Coronary artery (tissue), 2 donors: ENCODE results near the gene TNNT3.

ENCODE experiments used
- DNase-seq: peaks from one replicate; pipeline ENCODE4 v3.0.0-alpha.2; 2017; ENCODE audit warnings: low spot score
- H3K27ac ChIP-seq, 2 donors: fragments of 200-600 bp; sonication (generic); one replicate each; pipeline ENCODE4 v1.5.1; 2016 to 2019
- H3K4me3 ChIP-seq: fragments of 200-600 bp; sonication (generic); 2 replicates; pipeline ENCODE4 v1.5.1; 2016; ENCODE audit warnings: mild to moderate bottlenecking, moderate library complexity
- CTCF ChIP-seq: fragments of 200-600 bp; sonication (generic); IDR thresholded peaks from one replicate; pipeline ENCODE4 v1.5.1; 2019; ENCODE audit warnings: antibody characterized with exemption

TNNT3 gene

GRCh38 chr11:1949302-1949701 lies 29.8 kb downstream of the TNNT3 start:
- no peak for TF ChIP-seq CTCF
- no peak for DNase-seq
- H3K4me3 ChIP-seq = no peak overlapping the region
- H3K27ac ChIP-seq = no peak overlapping the region

DNA sequence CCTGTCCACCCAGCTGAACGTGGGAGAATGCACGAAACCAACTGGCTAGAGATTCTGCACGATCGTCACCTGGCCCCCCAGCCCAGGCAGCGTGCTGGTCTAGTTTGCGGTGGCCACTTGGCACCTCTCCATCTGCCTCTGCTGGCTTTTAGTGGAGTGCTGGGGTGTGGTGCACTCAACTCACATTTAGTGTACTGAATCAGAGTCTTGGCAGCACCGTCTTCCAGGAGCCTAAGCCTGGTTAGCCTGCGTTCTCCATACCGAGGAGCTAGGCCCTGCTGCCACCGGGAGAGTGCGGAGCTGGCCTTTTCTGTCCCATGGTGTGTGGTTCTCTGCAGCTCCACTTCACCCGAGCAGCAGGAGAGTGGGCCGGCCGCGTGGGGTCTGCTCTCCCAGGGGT lies 30.4 kb downstream of the TNNT3 start:
- H3K4me3 ChIP-seq = no peak overlapping the region
- DNase-seq = no peak
- H3K27ac ChIP-seq = no peak overlapping the region
- TF ChIP-seq CTCF = no peak

- Histone ChIP-seq H3K27ac (no peak overlapping the region), H3K4me3 (no peak overlapping the region)
- TF ChIP-seq CTCF = no peak
- no peak for DNase-seq
Measured at GRCh38 chr11:1952806-1953482, 33.4 kb downstream of the TNNT3 start.

DNA sequence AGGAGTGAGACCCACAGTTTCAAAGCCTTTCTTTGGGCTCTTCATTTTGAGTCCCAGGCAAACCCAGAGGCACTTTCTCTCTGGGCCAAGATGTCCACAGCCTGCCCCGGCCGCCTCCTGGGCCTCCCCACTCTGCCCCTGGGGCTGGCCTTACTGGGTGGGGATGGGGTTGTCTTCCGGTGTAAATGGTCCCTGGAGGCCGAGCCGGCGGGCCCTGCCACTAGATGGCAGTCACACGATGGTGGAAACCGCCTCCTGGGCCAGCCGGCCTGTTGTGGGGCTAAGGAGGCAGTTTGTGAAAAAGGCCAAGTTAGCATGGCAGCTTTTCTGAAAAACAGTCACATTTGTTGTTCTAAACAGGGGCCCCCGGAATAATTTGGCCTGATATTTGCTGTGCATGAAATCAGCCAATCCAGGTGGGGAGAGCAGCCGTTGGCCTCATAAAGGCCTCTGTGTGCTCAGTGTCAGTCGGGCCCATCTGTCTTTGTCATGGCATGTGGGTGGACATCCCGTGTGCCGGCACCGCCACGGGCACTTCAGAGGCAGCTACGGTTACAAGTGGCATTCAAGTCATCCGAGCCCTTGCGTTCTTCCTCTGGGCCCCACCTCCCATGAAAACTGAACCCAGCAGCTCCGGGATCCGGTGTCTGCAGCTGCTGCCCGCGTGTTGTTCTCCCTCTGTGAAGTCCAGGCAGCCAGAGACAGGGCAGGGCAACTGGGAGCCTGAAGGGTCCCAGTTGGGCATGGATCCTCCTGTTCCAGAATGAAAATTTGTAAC lies 34.2 kb downstream of the TNNT3 start:
- Histone ChIP-seq H3K4me3 (no peak overlapping the region), H3K27ac (no peak overlapping the region)
- no peak for TF ChIP-seq CTCF
- no peak for DNase-seq

DNA sequence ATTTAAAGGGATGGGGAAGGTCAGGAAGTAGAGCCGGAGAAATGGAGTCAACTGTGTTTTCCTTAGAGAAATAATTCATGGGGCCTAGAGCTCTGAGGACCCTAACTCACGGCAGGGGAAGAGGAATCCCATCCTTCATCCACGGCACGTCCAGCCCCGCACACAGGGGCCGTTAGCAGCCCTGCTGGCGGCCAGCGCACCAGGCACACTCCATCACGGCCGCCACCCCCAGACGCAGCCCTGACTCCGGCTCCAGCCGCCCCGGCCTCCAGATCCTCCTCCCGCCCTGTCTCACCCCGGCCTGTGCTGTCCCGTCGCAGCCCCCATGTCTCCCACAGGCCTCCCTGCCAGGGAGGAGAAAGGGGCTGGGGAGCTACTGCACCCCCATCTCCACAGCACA lies 38.9 kb downstream of the TNNT3 start:
- Histone ChIP-seq H3K4me3 (no peak overlapping the region), H3K27ac (no peak overlapping the region)
- no peak for DNase-seq
- no peak for TF ChIP-seq CTCF

DNA sequence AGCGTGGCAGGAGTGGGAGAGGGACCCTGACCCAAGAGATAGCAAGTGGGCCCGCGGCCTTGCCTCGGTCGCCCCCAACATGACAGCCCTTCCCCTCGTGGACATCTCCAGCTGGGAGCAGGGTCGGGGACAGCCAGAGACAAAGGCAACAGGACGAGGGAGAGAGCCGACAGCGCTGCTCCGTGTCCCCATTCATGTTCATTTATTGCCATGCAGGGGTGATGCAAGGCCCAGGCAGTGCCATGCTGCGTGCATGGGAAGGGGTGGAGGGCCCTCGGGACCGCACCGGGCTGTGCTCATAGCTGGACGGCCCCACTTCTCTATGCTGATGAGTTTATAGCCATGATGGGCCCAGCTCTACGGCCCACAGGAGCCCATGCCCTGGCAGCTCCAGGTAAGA lies 40.3 kb downstream of the TNNT3 start:
- Histone ChIP-seq H3K4me3 (no peak overlapping the region), H3K27ac (no peak overlapping the region)
- no peak for TF ChIP-seq CTCF
- no peak for DNase-seq

- Histone ChIP-seq H3K4me3 (no peak overlapping the region), H3K27ac (no peak overlapping the region)
- TF ChIP-seq CTCF = no peak
- DNase-seq = no peak
Measured at GRCh38 chr11:1963864-1964263, 44.4 kb downstream of the TNNT3 start.
